Ovary (tissue), 9 donors: ENCODE measurements around the gene LIM2. TPM values are rescaled to one million over a fixed set of nuclear protein-coding genes. Genes with fewer than 3 reads are reported as not detected.

Source experiments
- DNase-seq, 5 donors: peaks; one replicate each; pipeline ENCODE4 v3.0.0-alpha.2; 2019 to 2020
- H3K27ac ChIP-seq, 2 donors: fragments of 200-600 bp; one replicate each; pipeline versions ENCODE4 v1.5.1 to v1.8.0; 2019 to 2022
- H3K27me3 ChIP-seq: fragments of 200-600 bp; one replicate; pipeline ENCODE4 v1.8.0; 2022
- H3K36me3 ChIP-seq: fragments of 200-600 bp; sonication (generic); one replicate; pipeline ENCODE4 v1.5.1; 2019
- H3K4me1 ChIP-seq: one replicate; pipeline ENCODE4 v1.8.1; 2013; ENCODE audit warnings: mild to moderate bottlenecking, moderate library complexity; ENCODE audit not compliant: insufficient read depth
- H3K4me3 ChIP-seq: fragments of 200-600 bp; sonication (generic); one replicate; pipeline ENCODE4 v1.5.1; 2017
- H3K9me3 ChIP-seq, 2 donors: fragments of 200-600 bp in 1 of 2; sonication (generic) in 1 of 2; one replicate each; pipeline versions ENCODE4 v1.5.1 to v1.8.1; 2013 to 2019; ENCODE audit warnings: mild to moderate bottlenecking in 1 of 2, moderate library complexity in 1 of 2
- CTCF ChIP-seq, 3 donors: fragments of 450-650 bp in 2 of 3; fragments of 200-600 bp in 1 of 3; IDR thresholded peaks; one replicate each; pipeline versions ENCODE4 v1.5.1 to v1.8.0; 2016 to 2022; ENCODE audit warnings: antibody characterized with exemption in 3 of 3, mild to moderate bottlenecking in 1 of 3
- EP300 ChIP-seq: sonication (generic); formaldehyde crosslinking; IDR thresholded peaks from one replicate; pipeline ENCODE4 v1.6.1; 2017; ENCODE audit warnings: antibody characterized with exemption
- POLR2A ChIP-seq: fragments of 450-650 bp; IDR thresholded peaks from one replicate; pipeline ENCODE4 v1.6.1; 2017; ENCODE audit warnings: antibody characterized with exemption, mild to moderate bottlenecking, moderate library complexity
- WGBS, 3 donors: extraction: QIAGEN DNeasy Blood & Tissue Kit in 1 of 3; methylation state at CpG; one replicate each; pipeline versions ENCODE4 v1.1.5 to v1.1.7; 2013 to 2017; 5-methylcytosine and 5-hydroxymethylcytosine counted together
- intact Hi-C, 4 donors: fragments of 100-400 bp; cut with DNase I; formaldehyde crosslinking; loops; one replicate each; pipeline versions ENCODE4 v1.11.0 to v1.15.1; 2022 to 2023
- polyA plus RNA-seq, 2 donors: library from polyadenylated mRNA; stranded (reverse); fragments of 200-250 nt in 1 of 2; fragments of 350-450 nt in 1 of 2; fragmentation: Illumina TruSeq in 1 of 2; extraction: RNeasy Lipid Tissue Mini Kit (QIAGEN cat#74804) in 1 of 2; gene quantifications; one replicate each; pipeline ENCODE4 v1.2.3, GENCODE V29; 2013 to 2014
- total RNA-seq, 7 donors: library from RNA; depleted of rRNA in 2 of 7; stranded (reverse); fragments of >200 nt in 2 of 7; fragmentation: NEBNext Ultra II Directional in 3 of 7; extraction: Animal tissue kit (Norgen Biotek cat#: 25700) in 3 of 7; gene quantifications; one replicate each; pipeline versions ENCODE4 v1.1.0 to v1.2.4, GENCODE V29; 2016 to 2023
- donor health status: DM: no; HTN: no; CAD: no; lungs with moderate emphysema.
- donor health status: DM: no; HTN: no; CAD: no.
- donor health status: Bipolar disorder and iron deficiency.
- donor health status: DM: yes; HTN: yes; CAD: no.
- donor health status: DM: no; HTN: no; CAD: no.
- donor health status: DM: yes; HTN: yes; CAD: no.

LIM2 gene
- total and polyA plus RNA-seq, 9 donors: not detected

- intact Hi-C loops: no loop called here
- Histone ChIP-seq H3K9me3 (no peaks in the 10 kb centered on the region), H3K4me1 (no peaks in the 10 kb centered on the region), H3K27ac (no peak overlapping the region), H3K4me3 (no peak overlapping the region), H3K36me3 (no peaks in the 10 kb centered on the region), H3K27me3 (no peaks in the 10 kb centered on the region)
- no peak for DNase-seq
- no peak for TF ChIP-seq POLR2A
- TF ChIP-seq EP300: no peak
- no peak for TF ChIP-seq CTCF (IDR thresholded peaks at IDR 0.05)
- 67 to 90% (median 79%) methylated on average over 2 of the region's 2 CpGs for WGBS, 3 donors
Measured at GRCh38 chr19:51377422-51377821, 10.4 kb downstream of the LIM2 start.

- Histone ChIP-seq H3K4me1 (no peaks in the 10 kb centered on the region), H3K9me3 (no peaks in the 10 kb centered on the region), H3K36me3 (no peaks in the 10 kb centered on the region), H3K4me3 (no peak overlapping the region), H3K27ac (no peak overlapping the region), H3K27me3 (no peaks in the 10 kb centered on the region)
- TF ChIP-seq POLR2A (no peak), EP300 (no peak), CTCF (IDR thresholded peaks at IDR 0.05) (no peak)
- 76 to 83% (median 80%) methylated on average over 11 of the region's 11 CpGs for WGBS, 3 donors
- intact Hi-C loops: no loop called here
- DNase-seq: no peak
Measured at GRCh38 chr19:51375504-51376221, 12.1 kb downstream of the LIM2 start.

GRCh38 chr19:51372649-51373504 lies 14.9 kb downstream of the LIM2 start, which contains the start of gene NKG7:
Gene NKG7 (minus strand): TSS chr19:51372654. CDS start chr19:51372535, 119 bp downstream.
- no peaks in the 10 kb centered on the region for H3K36me3 ChIP-seq
- no peak for TF ChIP-seq POLR2A
- no peak for TF ChIP-seq CTCF (IDR thresholded peaks at IDR 0.05)
- no peak for TF ChIP-seq EP300
- H3K4me1 ChIP-seq: peaks cover 4% of the 10 kb centered on the region
- H3K27ac ChIP-seq: no peak within 1 kb of the TSS
- intact Hi-C loops: no loop called here
- WGBS, 3 donors: 34 to 39% (median 35%) methylated on average over 9 of the region's 9 CpGs
- DNase-seq: no peak
- no peaks in the 10 kb centered on the region for H3K9me3 ChIP-seq
- H3K4me3 ChIP-seq: no peak within 1 kb of the TSS
- H3K27me3 ChIP-seq: no peaks in the 10 kb centered on the region

- Histone ChIP-seq H3K4me1 (peaks cover 4% of the 10 kb centered on the region), H3K4me3 (no peak overlapping the region), H3K27ac (no peak overlapping the region), H3K27me3 (no peaks in the 10 kb centered on the region), H3K36me3 (no peaks in the 10 kb centered on the region), H3K9me3 (no peaks in the 10 kb centered on the region)
- intact Hi-C loops: no loop called here
- no peak for DNase-seq
- TF ChIP-seq CTCF (IDR thresholded peaks at IDR 0.05): no peak
- TF ChIP-seq POLR2A: no peak
- TF ChIP-seq EP300: no peak
- WGBS, 3 donors: 77 to 82% (median 77%) methylated on average over 18 of the region's 18 CpGs
Measured at GRCh38 chr19:51372021-51372648, 15.6 kb downstream of the LIM2 start.
